Activated T-helper 1 cell treated with anti-CD3 and anti-CD28 coated beads, Interleukin-12 subunit alpha, Interleukin-12 subunit beta, Interleukin-2, Interleukin-4 antibody, amounts not matched to agents 30 ng/mL and 10 ng/mL and 1 ng/mL, durations not matched to agents 14 hours and 24 hours and 36 hours (primary cell): ENCODE data around the gene BLACAT1. TPM values are rescaled to one million over a fixed set of nuclear protein-coding genes. Genes with fewer than 3 reads are reported as not detected.
A peak's percentile ranks its signal among the peaks of the same experiment; 100 is the strongest.
"Not testable (repeated sequence)": the region's sequence is repeated elsewhere in the genome, so short reads cannot be mapped to it uniquely, and the experiment has no call there.

Experiments used
- DNase-seq: peaks from one replicate; pipeline ENCODE4 v3.0.0; 2021; ENCODE audit warnings: low spot score
- H3K27ac Mint-ChIP-seq: one replicate; pipeline ENCODE4 v1.8.0; 2021; ENCODE audit warnings: mild to moderate bottlenecking, mixed read lengths
- H3K27me3 Mint-ChIP-seq: one replicate; pipeline ENCODE4 v1.8.0; 2022; ENCODE audit warnings: mild to moderate bottlenecking, moderate library complexity, mixed read lengths; ENCODE audit not compliant: insufficient read depth
- H3K36me3 Mint-ChIP-seq: one replicate; pipeline ENCODE4 v1.8.0; 2021; ENCODE audit warnings: low read depth, mixed read lengths
- H3K4me1 Mint-ChIP-seq: one replicate; pipeline ENCODE4 v1.8.0; 2021; ENCODE audit warnings: low read depth, mixed read lengths
- H3K4me3 Mint-ChIP-seq: one replicate; pipeline ENCODE4 v1.8.0; 2021; ENCODE audit warnings: mild to moderate bottlenecking, moderate library complexity, mixed read lengths
- H3K9me3 Mint-ChIP-seq: one replicate; pipeline ENCODE4 v1.8.0; 2021; ENCODE audit warnings: mixed read lengths
- intact Hi-C: fragments of 100-400 bp; cut with micrococcal nuclease; formaldehyde crosslinking; loops from one replicate; pipeline ENCODE4 v1.15.1; 2024
- total RNA-seq: library from RNA; stranded (reverse); gene quantifications from 2 replicates; pipeline ENCODE4 v1.2.3, GENCODE V29; 2022

Gene BLACAT1
- total RNA-seq, 1 donor from 2014 or later: 0.16 TPM

DNA sequence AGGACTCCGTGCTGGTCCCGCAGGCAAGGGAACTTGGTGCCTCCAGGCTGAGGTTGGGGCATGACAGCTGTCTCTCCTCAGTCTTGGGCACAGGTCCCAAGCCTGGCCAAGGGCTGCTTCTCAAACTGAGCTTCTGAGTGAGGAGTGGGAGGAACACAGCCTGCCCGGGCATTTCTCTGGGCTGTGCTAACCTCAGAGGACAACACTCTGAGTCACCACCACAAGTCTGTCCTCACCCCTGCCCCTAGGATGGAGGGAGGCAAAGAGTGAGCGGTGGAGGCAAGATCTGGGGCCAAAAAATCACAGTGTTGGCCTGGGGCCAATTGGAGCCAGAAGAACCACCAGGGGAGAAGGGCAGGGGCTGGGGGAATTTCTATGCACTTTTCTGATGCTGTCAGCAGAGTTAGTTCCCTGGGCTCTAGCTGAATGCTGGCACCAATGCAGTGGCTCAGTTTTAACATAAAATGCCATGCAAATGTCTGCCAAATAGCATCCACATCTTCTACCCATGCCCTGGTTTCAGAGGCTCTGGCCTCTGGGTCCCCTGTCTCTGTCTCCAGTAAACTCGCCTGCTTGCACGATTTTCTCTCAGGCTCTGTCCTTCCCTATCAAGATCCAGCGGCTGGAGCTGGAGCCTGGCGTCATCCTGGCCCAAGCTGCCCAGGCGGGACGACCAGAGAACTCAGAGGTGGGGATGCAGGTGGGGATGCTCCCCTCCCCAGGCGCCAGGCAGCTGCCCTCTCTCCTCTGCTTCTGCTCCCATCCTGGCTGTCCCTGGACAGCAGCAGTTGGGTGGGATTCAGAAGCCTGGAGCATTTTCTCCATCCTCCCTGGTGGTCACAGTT is 37.6 kb upstream of the BLACAT1 start:
- Mint-ChIP-seq H3K9me3 (no peaks in the 10 kb centered on the region), H3K4me1 (peaks cover 4% of the 10 kb centered on the region), H3K27me3 (peaks cover 19% of the 10 kb centered on the region), H3K4me3 (no peak overlapping the region), H3K27ac (no peak overlapping the region), H3K36me3 (no peaks in the 10 kb centered on the region)
- DNase-seq: no peak
- intact Hi-C loops: no loop called here

DNA sequence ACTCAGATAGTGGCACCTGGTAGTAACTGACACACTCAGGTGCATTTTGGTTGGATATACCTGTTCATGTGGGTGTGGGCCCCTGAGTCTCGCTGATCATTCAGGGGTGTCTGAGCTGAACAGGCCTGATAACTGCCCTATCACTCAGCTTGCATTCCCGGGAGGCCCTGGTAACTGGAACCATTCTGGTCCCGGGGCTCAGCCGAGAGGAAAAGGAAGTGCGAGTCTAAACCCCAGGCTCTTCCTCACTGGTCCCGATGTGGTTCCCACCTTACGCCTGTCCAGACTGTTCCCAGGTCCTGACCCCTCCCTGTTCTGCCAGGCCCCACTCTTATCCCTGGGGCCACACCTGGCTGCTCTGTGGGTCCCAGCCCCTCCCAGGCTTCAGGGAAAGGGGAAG is 36.9 kb upstream of the BLACAT1 start:
- no peak for DNase-seq
- Mint-ChIP-seq H3K27ac (no peak overlapping the region), H3K36me3 (no peaks in the 10 kb centered on the region), H3K9me3 (no peaks in the 10 kb centered on the region), H3K27me3 (peaks cover 25% of the 10 kb centered on the region), H3K4me1 (peaks cover 4% of the 10 kb centered on the region), H3K4me3 (no peak overlapping the region)
- intact Hi-C loops: no loop called here

DNA sequence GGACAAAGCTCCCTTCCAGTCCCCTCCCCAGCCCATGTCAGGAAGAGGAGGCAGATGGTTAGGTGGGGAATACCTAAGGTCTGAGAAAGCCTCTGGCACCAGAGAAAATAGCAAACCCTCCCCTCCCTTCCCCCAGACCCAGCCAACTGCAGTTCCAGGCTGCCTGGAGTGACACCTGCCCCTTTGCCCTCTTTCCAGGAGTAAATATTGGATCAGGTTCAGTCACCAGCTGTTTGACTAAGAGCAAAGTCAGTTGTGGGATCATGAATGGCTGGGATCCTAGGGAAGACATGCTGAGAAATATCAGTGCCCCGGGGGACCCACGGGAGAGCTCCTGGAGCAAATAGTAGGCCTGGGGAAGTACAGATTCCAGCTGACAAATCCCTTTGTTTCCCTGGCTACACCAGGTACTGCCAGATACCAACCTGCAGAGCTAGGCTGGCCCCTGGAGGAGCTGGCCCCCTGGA is 36.4 kb upstream of the BLACAT1 start:
- Mint-ChIP-seq H3K27me3 (peaks cover 26% of the 10 kb centered on the region), H3K4me1 (peaks cover 4% of the 10 kb centered on the region), H3K9me3 (no peaks in the 10 kb centered on the region), H3K4me3 (no peak overlapping the region), H3K36me3 (no peaks in the 10 kb centered on the region), H3K27ac (no peak overlapping the region)
- intact Hi-C loops: no loop called here
- DNase-seq: no peak

DNA sequence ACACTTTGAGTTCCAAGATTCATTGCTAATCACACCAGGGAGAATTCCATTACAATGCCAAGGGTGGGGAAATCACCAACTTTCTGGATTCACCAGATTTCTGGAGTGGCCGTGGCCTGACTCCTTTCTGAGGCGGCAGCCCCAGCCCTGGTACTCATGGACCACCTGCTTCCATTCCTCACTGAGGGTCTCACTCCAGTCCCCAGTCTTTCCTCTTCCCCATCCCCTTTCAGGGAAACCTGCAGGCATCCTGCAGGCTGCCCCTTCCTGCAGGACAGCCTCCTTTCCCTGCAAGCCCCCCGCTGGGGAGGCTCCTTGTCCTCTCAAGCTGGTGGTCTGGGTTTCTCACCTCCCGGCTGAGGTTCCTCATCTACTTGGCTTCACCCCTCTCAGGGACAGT is 35.9 kb upstream of the BLACAT1 start:
- Mint-ChIP-seq H3K27ac (no peak overlapping the region), H3K9me3 (no peaks in the 10 kb centered on the region), H3K4me1 (peaks cover 4% of the 10 kb centered on the region), H3K36me3 (no peaks in the 10 kb centered on the region), H3K4me3 (no peak overlapping the region), H3K27me3 (peaks cover 27% of the 10 kb centered on the region)
- intact Hi-C loops: no loop called here
- no peak for DNase-seq

DNA sequence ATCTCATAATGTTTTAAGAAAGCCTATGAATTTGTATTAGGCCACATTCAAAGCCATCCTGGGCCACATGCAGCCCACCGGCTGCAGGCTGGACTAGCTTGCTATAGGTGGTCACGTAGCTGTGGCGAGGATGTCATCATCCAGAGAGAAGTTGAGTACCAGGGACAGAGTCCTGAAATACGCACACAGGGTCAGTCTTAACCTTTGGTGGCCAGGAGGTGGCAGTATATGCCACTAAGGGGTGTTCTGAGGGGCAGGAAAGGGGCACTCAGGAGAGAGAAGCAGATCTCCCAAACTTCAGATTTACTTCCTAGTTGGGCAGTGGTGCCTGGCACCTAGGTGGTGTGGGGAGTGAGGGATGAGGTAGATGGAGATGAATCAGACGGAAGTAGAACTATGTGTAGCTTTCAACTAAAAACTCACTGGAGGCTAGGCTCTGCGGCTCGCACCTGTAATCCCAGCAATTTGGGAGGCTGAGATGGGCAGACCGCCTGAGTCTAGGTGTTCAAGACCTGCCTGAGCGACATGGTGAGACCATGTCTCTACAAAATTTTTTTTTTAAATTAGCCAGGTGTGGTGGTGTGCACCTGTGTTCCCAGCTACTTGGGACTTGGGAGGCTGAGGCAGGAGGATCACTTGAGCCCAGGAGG is 32.4 kb upstream of the BLACAT1 start:
- intact Hi-C loops: loop anchor here (1.0 kb wide), 1 partner anchor 36 kb away; no protein-coding TSS in a partner anchor
- DNase-seq: peak; percentile 31
- H3K4me3 Mint-ChIP-seq: no peak overlapping the region
- H3K36me3 Mint-ChIP-seq: no peaks in the 10 kb centered on the region
- no peaks in the 10 kb centered on the region for H3K9me3 Mint-ChIP-seq
- peaks cover 8% of the 10 kb centered on the region for H3K4me1 Mint-ChIP-seq
- no peak overlapping the region for H3K27ac Mint-ChIP-seq
- peaks cover 44% of the 10 kb centered on the region for H3K27me3 Mint-ChIP-seq

DNA sequence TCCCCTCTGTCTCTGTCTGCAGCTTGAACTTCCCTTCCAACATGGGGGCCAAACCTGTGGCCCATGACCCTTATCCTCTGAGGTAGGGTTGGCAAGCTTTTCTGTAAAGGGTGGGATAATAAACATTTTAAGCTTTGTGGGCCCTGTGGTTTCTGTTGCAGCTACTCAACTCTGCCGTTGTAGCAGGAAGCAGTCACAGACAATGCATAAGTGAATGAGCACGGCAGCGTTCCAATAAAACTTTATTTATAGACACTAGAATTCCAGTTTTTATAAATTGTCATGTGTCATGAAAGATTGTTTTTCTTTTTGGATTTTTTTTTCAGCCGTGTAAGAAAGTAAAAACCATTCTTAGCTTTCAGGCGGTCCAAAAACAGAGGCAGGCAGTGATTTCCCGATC is 30.4 kb upstream of the BLACAT1 start:
- H3K9me3 Mint-ChIP-seq: no peaks in the 10 kb centered on the region
- H3K4me3 Mint-ChIP-seq: no peak overlapping the region
- intact Hi-C loops: no loop called here

DNA sequence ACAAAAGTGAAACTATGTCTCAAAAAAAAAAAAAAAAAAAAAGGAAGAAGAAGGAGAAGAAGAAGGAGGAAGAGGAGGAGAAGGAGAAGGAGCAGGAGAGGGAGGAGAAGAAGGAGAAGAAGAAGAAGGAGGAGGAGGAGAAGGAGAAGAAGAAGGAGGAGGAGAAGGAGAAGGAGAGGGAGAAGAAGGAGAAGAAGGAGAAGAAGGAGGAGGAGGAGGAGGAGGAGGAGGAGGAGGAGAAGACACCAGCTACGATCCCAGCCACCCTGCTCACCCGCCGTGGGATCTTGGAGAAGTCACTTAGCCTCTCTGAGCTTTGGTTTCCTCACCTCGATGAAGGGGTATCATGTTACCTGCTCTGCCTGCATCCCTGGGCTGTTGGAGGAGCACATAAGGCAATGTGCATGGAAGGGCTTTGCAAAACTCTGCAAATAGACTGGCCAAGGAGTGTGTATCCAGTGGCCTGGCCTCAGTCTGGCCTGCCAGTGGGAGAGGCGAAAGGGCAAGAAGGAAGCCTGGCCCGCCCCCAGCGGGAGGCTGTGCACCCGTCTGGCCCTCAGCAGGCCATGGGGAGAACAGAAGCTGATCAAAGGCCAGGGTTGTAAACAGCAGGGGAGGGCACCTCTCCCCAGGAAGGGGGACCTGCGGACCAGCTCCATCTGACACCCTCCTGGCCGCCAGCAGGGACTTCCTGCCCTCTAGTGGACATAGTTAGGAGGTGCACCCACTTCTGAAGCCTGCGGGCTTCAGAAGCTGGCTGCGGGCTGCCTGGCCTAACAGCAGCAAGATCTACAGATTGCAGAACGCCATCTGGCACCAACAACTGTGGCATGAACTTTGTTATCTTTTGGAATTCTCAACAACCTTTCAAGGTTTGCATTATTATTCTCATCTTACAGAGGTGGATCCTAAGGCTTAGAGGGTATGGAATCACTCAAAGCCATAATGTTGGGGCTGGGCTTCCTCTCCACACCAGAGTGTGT is 29.4 kb upstream of the BLACAT1 start:
- intact Hi-C loops: loop anchor here (1.0 to 5.0 kb wide), 7 partner anchors 26 to 203 kb away; partner anchors contain the start of gene ELK4
- Mint-ChIP-seq H3K27me3 (peaks cover 51% of the 10 kb centered on the region), H3K4me1 (peaks cover 26% of the 10 kb centered on the region), H3K36me3 (no peaks in the 10 kb centered on the region), H3K9me3 (no peaks in the 10 kb centered on the region), H3K4me3 (no peak overlapping the region), H3K27ac (no peak overlapping the region)
- peak; percentile 66 for DNase-seq

More for the DNA sequence above, 30.4 kb upstream of the BLACAT1 start:
- H3K27me3 Mint-ChIP-seq: peaks cover 51% of the 10 kb centered on the region
- no peak overlapping the region for H3K27ac Mint-ChIP-seq
- DNase-seq: no peak
- no peaks in the 10 kb centered on the region for H3K36me3 Mint-ChIP-seq
- peaks cover 16% of the 10 kb centered on the region for H3K4me1 Mint-ChIP-seq

DNA sequence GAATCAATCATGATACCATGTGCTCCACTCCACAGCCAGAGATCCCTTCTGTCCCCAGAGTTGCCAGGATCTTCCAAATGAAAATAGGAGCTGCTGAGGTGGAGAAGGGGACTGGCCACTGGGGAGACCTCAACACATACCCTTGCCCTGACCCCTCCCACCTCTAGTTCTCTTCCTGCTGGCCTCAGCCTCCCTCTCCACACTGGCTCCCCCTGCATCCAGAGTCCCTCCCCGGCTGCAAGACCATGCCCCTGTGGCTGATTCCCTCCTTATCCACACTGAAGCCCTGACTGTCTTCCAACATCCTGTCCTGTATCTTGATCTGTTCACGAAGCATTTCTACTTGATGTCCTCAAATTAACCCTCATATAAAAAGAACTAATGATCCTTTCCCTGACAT is 27.5 kb upstream of the BLACAT1 start:
- intact Hi-C loops: loop anchor here (5.0 kb wide), 2 partner anchors 149 to 201 kb away; partner anchors contain the start of gene ELK4
- H3K27me3 Mint-ChIP-seq: peaks cover 45% of the 10 kb centered on the region
- no peak for DNase-seq
- H3K9me3 Mint-ChIP-seq: no peaks in the 10 kb centered on the region
- H3K4me3 Mint-ChIP-seq: no peak overlapping the region
- peaks cover 32% of the 10 kb centered on the region for H3K4me1 Mint-ChIP-seq
- H3K36me3 Mint-ChIP-seq: peaks cover 2% of the 10 kb centered on the region
- H3K27ac Mint-ChIP-seq: no peak overlapping the region

DNA sequence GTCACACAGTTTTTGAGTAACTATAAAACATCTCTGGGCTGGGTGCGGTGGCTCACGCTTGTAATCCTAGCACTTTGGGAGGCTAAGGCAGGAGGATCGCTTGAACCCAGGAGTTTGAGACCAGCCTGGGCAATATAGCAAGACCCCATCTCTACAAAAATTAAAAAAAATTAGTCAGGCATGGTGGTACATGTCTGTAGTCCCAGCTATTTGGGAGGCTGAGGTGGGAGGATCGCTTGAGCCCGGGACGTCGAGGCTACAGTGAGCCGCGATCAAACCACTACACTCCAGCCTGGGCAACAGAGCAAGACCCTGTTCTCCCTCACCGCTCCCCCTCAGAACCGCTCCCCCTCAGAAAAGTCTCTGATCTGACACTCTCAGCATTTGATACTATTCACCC is 26.7 kb upstream of the BLACAT1 start:
- intact Hi-C loops: loop anchor here (5.0 kb wide), 2 partner anchors 150 to 200 kb away; partner anchors contain the start of gene ELK4
- Mint-ChIP-seq H3K27me3 (peaks cover 39% of the 10 kb centered on the region), H3K4me1 (peaks cover 32% of the 10 kb centered on the region)
- DNase-seq, H3K9me3 Mint-ChIP-seq, H3K4me3 Mint-ChIP-seq, H3K36me3 Mint-ChIP-seq, H3K27ac Mint-ChIP-seq: not testable (repeated sequence)

DNA sequence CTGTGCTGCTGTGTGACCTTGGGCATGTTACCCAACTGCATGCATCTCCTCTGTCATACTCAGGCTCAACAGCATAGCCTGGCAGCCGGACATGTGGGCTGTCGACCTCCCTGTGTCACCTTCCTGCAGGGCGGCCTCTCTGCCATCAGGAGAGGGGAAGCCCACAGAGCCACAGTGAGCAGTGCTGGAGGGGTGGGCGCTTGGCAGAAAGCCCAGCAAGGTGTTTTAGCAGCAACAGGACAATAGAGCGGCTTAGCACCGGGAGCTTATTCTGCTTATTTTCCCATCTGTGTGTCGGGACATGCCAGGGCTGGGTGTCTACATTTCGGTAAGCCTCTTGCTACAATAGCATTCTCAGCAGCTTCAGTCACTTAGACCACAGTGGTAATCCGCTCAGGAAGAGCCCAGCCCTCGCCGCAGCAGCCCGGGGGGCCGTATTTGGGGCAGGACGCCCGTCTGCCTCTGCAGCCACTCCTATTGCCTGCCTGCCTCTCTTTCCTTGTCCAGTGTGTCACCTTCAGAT is 25.8 kb upstream of the BLACAT1 start:
- peaks cover 2% of the 10 kb centered on the region for H3K36me3 Mint-ChIP-seq
- H3K4me1 Mint-ChIP-seq: peaks cover 32% of the 10 kb centered on the region
- no peaks in the 10 kb centered on the region for H3K9me3 Mint-ChIP-seq
- peak overlapping the region; percentile 37 for H3K27ac Mint-ChIP-seq
- intact Hi-C loops: loop anchor here (2.0 to 5.0 kb wide), 3 partner anchors 41 to 199 kb away; partner anchors contain the start of gene ELK4
- H3K4me3 Mint-ChIP-seq: peak overlapping the region; percentile 10
- no peak for DNase-seq
- H3K27me3 Mint-ChIP-seq: peaks cover 38% of the 10 kb centered on the region

DNA sequence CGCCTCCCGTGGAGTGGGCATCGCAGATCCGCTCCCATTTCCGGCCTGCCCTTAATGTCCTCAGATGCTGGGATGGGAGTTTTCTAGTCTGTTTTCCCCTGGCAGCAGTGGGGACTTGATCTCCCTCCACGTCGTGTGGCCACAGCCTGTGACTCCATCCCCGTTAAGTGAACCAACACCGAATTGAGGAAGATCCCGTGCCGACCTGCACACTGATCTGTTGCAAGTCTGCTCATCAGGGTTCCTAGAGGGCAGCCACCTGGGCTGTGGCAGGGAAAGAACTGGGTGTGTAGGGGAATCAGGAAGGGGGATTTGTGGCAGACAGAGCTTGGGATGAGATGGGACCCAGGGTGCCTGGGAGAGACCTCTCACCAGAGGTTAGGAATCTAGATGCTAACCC is 25.4 kb upstream of the BLACAT1 start:
- Mint-ChIP-seq H3K36me3 (peaks cover 2% of the 10 kb centered on the region), H3K9me3 (no peaks in the 10 kb centered on the region), H3K4me1 (peaks cover 32% of the 10 kb centered on the region), H3K4me3 (peak overlapping the region; percentile 10), H3K27ac (peak overlapping the region; percentile 37), H3K27me3 (peaks cover 37% of the 10 kb centered on the region)
- no peak for DNase-seq
- intact Hi-C loops: loop anchor here (2.0 to 5.0 kb wide), 3 partner anchors 40 to 199 kb away; partner anchors contain the start of gene ELK4
